ACC112 (cell line): ENCODE data around the gene HPN.
"Not testable (repeated sequence)": the region's sequence is repeated elsewhere in the genome, so short reads cannot be mapped to it uniquely, and the experiment has no call there.

Experiments used
- H2AFZ ChIP-seq: fragments of 200-600 bp; sonication (generic); one replicate; pipeline ENCODE4 v1.6.0; 2017; ENCODE audit warnings: antibody characterized with exemption, low read length; ENCODE audit not compliant: unreplicated experiment
- H3K27ac ChIP-seq: fragments of 200-600 bp; sonication (generic); 2 replicates; pipeline ENCODE4 v1.5.1; 2014; ENCODE audit warnings: low read depth, mild to moderate bottlenecking, antibody characterized with exemption, low read length, moderate library complexity
- H3K27me3 ChIP-seq: fragments of 200-600 bp; sonication (generic); 2 replicates; pipeline ENCODE4 v1.6.1; 2014; ENCODE audit warnings: mild to moderate bottlenecking, antibody characterized with exemption, low read length, moderate library complexity, mixed read lengths; ENCODE audit not compliant: insufficient read depth
- H3K36me3 ChIP-seq: fragments of 200-600 bp; sonication (generic); 2 replicates; pipeline ENCODE4 v1.6.1; 2016; ENCODE audit warnings: mild to moderate bottlenecking, antibody characterized with exemption, low read length, moderate library complexity, mixed read lengths; ENCODE audit not compliant: insufficient read depth
- H3K4me1 ChIP-seq: fragments of 200-600 bp; sonication (generic); one replicate; pipeline ENCODE4 v1.6.1; 2016; ENCODE audit warnings: low read length, mixed read lengths; ENCODE audit not compliant: insufficient read depth, unreplicated experiment, control insufficient read depth
- H3K4me3 ChIP-seq: fragments of 200-600 bp; sonication (generic); 2 replicates; pipeline ENCODE4 v1.5.1; 2014; ENCODE audit warnings: mild to moderate bottlenecking, low read depth, low read length
- H3K79me2 ChIP-seq: fragments of 200-600 bp; sonication (generic); one replicate; pipeline ENCODE4 v1.6.0; 2016; ENCODE audit warnings: low read length; ENCODE audit not compliant: control insufficient read depth, unreplicated experiment, insufficient read depth

Gene HPN

DNA sequence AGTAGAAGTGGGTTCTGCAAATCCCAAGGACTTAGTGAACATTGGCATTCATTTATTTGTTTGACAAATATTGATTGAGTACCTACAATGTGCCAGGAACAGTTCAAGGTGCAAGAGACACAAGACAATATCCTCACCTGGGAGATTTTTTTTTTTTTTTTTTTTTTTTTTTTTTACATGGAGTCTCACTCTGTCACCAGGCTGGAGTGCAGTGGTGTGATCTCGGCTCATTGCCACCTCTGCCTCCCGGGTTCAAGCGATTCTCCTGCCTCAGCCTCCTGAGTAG lies 13.0 kb upstream of the HPN start:
- H3K27me3 ChIP-seq, H3K27ac ChIP-seq, H3K4me1 ChIP-seq, H3K36me3 ChIP-seq, H2AFZ ChIP-seq, H3K4me3 ChIP-seq, H3K79me2 ChIP-seq: not testable (repeated sequence)

- H3K27ac ChIP-seq, H3K79me2 ChIP-seq, H2AFZ ChIP-seq, H3K27me3 ChIP-seq, H3K4me1 ChIP-seq, H3K4me3 ChIP-seq, H3K36me3 ChIP-seq: not testable (repeated sequence)
Measured at GRCh38 chr19:35029275-35029736, 12.2 kb upstream of the HPN start.

- H2AFZ ChIP-seq, result no peak overlapping the region
- H3K4me1 ChIP-seq, result no peaks in the 10 kb centered on the region
- peak overlapping the region; percentile 66 for H3K4me3 ChIP-seq
- no peaks in the 10 kb centered on the region for H3K36me3 ChIP-seq
- H3K27ac ChIP-seq, result no peak overlapping the region
- no peaks in the 10 kb centered on the region for H3K79me2 ChIP-seq
- H3K27me3 ChIP-seq, result no peaks in the 10 kb centered on the region
Measured at GRCh38 chr19:35029737-35030256, 11.7 kb upstream of the HPN start.

DNA sequence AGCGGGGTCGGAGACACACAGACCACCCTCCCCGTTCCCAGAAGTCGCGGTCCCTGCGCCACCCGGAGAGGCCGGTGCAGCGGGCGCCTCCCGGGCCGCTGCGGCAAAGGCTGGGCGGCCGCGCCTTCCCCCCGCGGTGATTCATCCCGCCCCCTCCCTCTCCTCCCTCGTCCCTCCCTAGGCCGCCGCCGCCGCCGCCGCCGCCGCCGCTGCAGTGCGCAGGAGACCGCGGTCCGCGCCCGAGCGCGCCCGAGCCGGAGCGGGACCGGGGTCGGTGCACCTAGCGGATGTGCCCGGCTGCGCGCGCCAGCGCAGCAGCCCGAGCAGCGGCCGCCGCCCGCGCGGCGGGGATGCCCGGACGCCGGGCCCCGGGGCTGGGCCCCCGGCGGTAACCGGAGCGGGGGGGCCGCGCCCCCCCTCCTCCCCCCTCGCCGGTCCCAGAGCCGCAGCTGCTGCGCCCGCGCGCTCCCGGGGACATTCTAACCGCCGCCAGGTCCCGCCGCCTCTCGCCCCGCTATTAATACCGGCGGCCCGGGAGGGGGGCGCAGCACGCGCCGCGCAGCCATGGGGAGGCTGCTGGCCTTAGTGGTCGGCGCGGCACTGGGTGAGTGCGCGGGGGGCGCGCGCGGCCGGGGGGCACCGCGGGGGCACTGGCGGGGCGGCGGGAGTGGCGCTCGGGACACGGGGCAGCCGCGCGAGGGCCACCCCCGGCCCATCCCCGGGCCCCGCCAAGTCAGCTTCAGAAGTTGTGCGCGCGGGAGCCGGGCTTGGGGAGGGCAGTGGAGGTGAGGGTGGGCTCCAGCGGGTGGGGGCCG lies 11.1 kb upstream of the HPN start, which contains the start of gene SCN1B:
SCN1B (plus strand) TSS at position 214 of the 815 bp plus-strand sequence; CDS start at position 565, 351 bp downstream.
- H3K27me3 ChIP-seq, result no peaks in the 10 kb centered on the region
- H3K27ac ChIP-seq, result no peak within 1 kb of the TSS
- no peaks in the 10 kb centered on the region for H3K36me3 ChIP-seq
- peak within 1 kb of the TSS; percentile 25 for H2AFZ ChIP-seq
- H3K4me1 ChIP-seq, result no peaks in the 10 kb centered on the region
- peak within 1 kb of the TSS; percentile 74 for H3K4me3 ChIP-seq
- H3K79me2 ChIP-seq, result no peaks in the 10 kb centered on the region

DNA sequence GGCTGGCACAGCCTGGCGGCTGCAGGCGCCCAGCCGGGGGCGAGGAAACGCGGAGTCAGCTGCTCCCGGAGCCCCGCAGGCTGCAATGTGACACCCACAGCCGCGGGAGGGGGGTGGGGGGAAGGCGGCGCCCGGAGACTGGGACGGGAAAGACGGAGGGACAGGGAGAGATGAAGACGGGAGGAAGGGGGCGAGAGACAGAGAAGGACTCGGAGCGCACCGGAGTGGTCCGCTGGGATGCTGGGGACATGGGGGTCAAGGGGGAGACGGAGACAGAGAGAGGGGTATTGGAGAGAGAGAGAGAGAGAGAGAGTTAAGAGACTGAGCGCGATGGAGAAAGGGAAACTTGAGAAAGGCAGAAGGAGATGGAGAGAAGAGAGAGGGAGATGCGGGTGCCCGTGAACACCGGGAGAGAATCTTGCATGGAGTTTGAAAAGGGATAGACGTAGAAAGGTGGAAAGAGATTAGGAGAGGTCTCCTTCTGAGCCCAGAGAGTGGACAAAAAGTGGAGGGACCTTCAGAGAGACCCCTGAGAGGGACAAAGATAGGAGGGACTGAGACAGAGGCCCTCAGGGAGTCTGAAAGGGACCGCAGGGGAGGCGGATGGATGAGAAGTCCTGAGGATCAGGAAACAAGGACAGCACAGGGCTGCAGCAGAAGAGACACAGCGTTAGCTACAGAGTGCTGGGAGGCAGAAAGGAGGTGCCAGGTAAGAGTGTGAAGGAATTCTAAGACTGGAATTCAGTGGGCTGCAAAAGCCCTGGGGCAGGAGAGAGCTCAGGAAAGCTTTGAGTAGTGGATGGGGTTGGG lies 10.2 kb upstream of the HPN start:
- Histone ChIP-seq H3K4me1 (no peaks in the 10 kb centered on the region), H3K27ac (no peak overlapping the region)

DNA sequence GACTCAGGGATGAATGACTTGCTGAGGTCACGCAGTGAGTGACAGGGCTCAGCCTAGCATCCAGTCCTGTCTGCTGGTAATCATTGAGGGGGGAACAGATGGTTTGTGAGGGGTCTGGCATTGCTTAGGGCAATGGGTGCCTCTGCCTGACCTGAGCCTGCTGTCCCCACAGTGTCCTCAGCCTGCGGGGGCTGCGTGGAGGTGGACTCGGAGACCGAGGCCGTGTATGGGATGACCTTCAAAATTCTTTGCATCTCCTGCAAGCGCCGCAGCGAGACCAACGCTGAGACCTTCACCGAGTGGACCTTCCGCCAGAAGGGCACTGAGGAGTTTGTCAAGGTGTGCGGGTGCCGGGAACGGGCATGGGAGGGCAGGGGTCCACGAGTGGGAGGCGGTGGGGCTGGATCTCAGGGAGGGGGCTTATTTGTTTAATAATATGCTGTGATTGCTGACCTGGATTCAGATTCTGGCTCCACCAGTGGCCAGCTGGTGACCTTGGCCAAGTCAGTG lies 9.1 kb upstream of the HPN start:
- Histone ChIP-seq H3K27me3 (no peaks in the 10 kb centered on the region), H3K27ac (no peak overlapping the region), H3K36me3 (no peaks in the 10 kb centered on the region), H3K4me1 (no peaks in the 10 kb centered on the region), H3K79me2 (no peaks in the 10 kb centered on the region), H2AFZ (no peak overlapping the region), H3K4me3 (no peak overlapping the region)

More for the DNA sequence above, 10.2 kb upstream of the HPN start:
- Histone ChIP-seq H3K4me3 (peak overlapping the region; percentile 74), H2AFZ (no peak overlapping the region), H3K36me3 (no peaks in the 10 kb centered on the region), H3K79me2 (no peaks in the 10 kb centered on the region), H3K27me3 (no peaks in the 10 kb centered on the region)

DNA sequence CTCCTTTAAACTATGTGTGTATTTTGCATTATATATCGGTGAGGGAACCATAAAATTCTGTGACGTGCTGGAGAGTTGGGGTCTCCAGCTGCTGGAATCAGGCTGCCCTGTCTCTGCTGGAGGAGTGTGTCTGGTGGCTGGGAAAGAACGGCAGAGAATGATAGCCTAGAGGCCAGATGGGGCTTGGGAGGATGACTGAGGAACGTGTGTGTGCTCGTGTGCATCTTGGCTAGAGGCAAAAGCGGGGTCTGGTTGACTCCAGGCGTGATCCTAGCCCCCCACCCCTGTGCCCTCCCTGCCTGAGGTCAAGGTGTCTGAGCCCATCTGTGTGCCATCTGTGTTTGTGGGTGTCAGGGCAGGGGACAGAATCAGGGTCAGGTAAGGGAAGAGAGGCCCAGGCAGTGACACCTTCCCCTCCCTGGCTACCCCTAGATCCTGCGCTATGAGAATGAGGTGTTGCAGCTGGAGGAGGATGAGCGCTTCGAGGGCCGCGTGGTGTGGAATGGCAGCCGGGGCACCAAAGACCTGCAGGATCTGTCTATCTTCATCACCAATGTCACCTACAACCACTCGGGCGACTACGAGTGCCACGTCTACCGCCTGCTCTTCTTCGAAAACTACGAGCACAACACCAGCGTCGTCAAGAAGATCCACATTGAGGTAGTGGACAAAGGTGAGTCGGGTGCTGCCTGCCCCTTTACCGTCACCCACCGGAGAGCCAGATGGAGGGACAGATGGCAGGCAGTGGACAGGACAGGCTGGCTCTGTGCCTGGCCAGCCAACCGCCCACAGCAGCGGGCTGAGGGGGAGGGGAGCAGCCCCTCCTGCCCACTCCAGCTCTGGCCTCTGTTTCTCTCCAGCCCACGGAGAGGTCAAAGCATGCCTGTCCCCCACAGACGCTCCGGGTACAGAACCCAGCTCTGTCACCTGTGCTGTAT lies 8.2 kb upstream of the HPN start:
- Histone ChIP-seq H3K4me1 (no peaks in the 10 kb centered on the region), H2AFZ (no peak overlapping the region), H3K4me3 (no peak overlapping the region), H3K79me2 (no peaks in the 10 kb centered on the region), H3K27me3 (no peaks in the 10 kb centered on the region), H3K36me3 (no peaks in the 10 kb centered on the region), H3K27ac (no peak overlapping the region)

GRCh38 chr19:35034005-35034502 lies 7.5 kb upstream of the HPN start:
- Histone ChIP-seq H3K27ac (no peak overlapping the region), H3K4me3 (no peak overlapping the region), H3K27me3 (no peaks in the 10 kb centered on the region), H2AFZ (no peak overlapping the region), H3K4me1 (no peaks in the 10 kb centered on the region), H3K36me3 (no peaks in the 10 kb centered on the region), H3K79me2 (no peaks in the 10 kb centered on the region)

DNA sequence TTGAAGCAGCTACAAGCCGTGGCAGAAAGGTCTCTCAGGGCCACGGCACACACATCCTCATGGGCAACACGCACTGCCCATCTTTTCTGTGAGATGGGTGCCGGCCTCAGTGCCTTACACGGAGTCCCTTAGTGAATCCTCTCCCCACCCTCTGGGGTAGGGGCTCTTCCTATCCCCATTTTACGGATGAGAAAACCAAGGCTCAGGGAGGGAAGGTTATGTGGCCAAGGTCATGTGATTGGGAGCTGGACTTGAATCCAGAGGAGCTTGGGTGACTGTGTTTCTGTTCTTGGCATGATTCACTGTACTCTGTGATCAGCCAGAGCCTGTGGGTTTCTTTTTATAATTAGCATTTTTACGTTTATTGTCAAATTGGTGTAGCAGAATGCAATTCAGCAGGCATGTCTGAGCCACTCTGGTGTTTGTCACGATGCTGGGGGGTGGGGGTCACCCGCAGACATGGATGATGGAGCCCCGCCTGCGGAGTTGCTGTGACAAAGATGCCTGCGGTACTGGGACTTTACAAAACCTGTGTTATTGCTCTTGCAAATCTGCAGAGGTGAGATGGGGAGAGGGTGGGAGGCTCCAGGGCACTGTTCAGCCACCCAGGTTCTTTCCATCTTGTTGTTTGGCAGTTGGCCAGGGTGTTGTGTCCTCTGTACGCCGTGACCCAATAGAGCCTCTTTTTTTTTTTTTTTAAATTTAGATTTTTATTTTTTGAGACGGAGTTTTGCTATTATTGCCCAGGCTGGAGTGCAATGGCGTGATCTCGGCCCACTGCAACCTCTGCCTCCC lies 6.7 kb upstream of the HPN start:
- no peak overlapping the region for H3K27ac ChIP-seq
- no peaks in the 10 kb centered on the region for H3K79me2 ChIP-seq
- H3K4me3 ChIP-seq, result no peak overlapping the region
- no peaks in the 10 kb centered on the region for H3K36me3 ChIP-seq
- H3K4me1 ChIP-seq, result no peaks in the 10 kb centered on the region
- H3K27me3 ChIP-seq, result no peaks in the 10 kb centered on the region
- H2AFZ ChIP-seq, result no peak overlapping the region
